GM12891 (cell line): ENCODE data around the gene ADGRF1.

ENCODE experiments used
- POLR2A ChIP-seq: IDR thresholded peaks from 2 replicates; pipeline ENCODE4 v1.6.1; 2011; ENCODE audit warnings: low read depth, low read length, control low read depth
- POLR2AphosphoS5 ChIP-seq: IDR thresholded peaks from 2 replicates; pipeline ENCODE4 v1.6.1; 2011; ENCODE audit warnings: low read depth, low read length, control low read depth
- POU2F2 ChIP-seq: IDR thresholded peaks from 2 replicates; pipeline ENCODE4 v1.6.1; 2011; ENCODE audit warnings: low read depth, mild to moderate bottlenecking, control low read depth, low read length, moderate library complexity
- SPI1 ChIP-seq: IDR thresholded peaks from 2 replicates; pipeline ENCODE4 v1.6.1; 2011; ENCODE audit warnings: low read depth, low read length, control low read depth
- TAF1 ChIP-seq: IDR thresholded peaks from 2 replicates; pipeline ENCODE4 v1.6.1; 2011; ENCODE audit warnings: low read depth, low read length, control low read depth

GRCh38 chr6:47044397-47044796 lies 2.3 kb upstream of the ADGRF1 start:
- TF ChIP-seq SPI1, result no peak
- no peak for TF ChIP-seq POLR2A
- no peak for TF ChIP-seq POLR2AphosphoS5
- TF ChIP-seq POU2F2, result no peak
- TF ChIP-seq TAF1, result no peak
